Cardiac fibroblast (primary cell): ENCODE results near the gene CALCOCO2.
A peak's percentile ranks its signal among the peaks of the same experiment; 100 is the strongest.

Experiments
- DNase-seq, 2 donors: peaks; one replicate each; pipeline versions ENCODE4 v3.0.0 to v3.0.0-alpha.2; 2010; ENCODE audit warnings: low read depth in 2 of 2
- H3K4me3 ChIP-seq, 2 donors: replicated peaks in 1 of 2; 1 replicate in 1 of 2; 2 replicates in 1 of 2; pipeline ENCODE4 v1.5.1; 2011; ENCODE audit warnings: low read depth in 2 of 2, low read length in 2 of 2, mild to moderate bottlenecking in 2 of 2, moderate library complexity in 1 of 2
- TF ChIP-seq, protein P1 (sequence below): IDR thresholded peaks from one replicate; pipeline ENCODE4 v1.5.1; 2011; ENCODE audit warnings: low read depth, mild to moderate bottlenecking, low read length, inconsistent platforms

CALCOCO2 gene

DNA sequence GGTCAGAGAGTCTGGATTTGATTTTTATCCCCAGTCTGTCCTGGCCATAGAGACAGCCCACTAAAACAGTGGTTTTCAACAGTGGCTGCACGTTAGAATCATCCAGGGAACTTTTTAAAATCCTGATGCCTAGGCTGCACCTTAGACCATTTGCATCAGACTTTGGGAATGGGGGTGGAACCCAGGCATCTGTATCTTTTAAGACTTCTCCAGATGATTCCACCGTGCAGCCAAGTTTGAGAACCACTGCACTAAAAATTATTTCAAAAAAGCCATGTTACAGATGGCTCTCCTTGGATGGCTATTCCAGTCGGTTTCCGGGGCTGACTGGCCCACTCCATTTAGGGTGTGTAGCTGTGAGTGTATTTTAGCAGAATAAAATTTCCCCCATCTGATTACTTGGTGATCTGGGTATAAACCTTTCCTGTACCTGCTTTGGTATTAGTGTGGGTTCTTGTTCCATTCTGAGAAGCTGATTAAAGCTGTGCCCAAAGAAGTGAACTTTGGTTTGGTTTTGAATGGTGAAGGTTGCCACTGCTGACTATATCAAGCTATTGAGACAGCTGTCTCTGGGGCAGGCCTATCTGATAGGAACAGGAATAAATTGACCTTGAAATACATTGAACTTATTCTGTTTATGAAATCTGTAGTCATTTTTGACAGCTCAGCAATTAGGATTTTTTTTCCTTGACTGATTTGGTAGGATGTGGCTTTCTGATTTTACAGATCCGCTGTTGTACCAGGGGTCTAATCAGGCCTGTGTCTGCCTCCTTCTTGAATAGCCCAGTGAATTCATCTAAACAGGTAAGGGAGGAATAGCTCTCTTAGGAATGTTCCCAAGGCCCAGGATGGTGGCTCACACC is 63.0 kb downstream of the CALCOCO2 start:
- no peak for DNase-seq
- peak overlapping the region; percentile 100 for H3K4me3 ChIP-seq

DNA sequence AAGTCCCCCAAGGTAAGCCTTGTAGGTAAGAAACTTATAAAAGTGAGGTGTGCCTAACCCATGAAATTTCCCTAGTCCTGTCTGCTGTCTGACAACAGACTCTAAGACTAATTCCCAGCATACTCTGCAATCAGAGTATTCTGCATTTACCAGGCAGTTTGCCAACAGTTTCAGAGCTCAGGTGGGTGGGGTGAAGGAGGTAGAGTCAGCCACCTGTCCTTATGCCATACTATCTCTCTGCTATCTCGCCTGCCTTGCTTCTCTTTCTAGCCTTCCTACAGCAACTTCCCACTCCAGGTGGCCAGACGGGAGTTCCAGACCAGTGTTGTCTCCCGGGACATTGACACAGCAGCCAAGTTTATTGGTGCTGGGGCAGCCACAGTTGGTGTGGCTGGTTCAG is 64.1 kb downstream of the CALCOCO2 start:
- no peak for DNase-seq
- TF ChIP-seq, protein P1, sequence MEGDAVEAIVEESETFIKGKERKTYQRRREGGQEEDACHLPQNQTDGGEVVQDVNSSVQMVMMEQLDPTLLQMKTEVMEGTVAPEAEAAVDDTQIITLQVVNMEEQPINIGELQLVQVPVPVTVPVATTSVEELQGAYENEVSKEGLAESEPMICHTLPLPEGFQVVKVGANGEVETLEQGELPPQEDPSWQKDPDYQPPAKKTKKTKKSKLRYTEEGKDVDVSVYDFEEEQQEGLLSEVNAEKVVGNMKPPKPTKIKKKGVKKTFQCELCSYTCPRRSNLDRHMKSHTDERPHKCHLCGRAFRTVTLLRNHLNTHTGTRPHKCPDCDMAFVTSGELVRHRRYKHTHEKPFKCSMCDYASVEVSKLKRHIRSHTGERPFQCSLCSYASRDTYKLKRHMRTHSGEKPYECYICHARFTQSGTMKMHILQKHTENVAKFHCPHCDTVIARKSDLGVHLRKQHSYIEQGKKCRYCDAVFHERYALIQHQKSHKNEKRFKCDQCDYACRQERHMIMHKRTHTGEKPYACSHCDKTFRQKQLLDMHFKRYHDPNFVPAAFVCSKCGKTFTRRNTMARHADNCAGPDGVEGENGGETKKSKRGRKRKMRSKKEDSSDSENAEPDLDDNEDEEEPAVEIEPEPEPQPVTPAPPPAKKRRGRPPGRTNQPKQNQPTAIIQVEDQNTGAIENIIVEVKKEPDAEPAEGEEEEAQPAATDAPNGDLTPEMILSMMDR = no peak

More for the DNA sequence above, 63.0 kb downstream of the CALCOCO2 start:
- TF ChIP-seq, protein P1 = no peak

DNA sequence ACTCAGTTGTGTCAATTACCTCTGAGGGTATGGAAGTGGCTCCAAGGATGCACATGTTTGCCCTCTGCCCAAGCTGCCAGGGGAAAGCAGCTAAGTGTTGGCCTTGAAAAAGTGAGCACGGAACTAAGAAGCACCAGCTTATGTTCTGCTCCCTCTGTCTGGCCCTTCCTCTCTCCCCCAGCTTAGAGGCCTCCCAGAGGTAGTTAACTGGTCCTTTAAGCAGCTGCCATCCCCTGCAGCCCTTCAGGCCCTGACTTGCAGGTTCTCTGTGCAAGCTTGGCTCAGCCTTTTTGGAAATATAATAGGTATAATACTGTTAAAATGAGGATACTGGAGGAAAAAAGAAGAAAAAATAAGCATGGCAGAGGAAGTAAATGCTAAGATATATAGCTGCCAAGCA is 70.4 kb downstream of the CALCOCO2 start:
- DNase-seq = no peak
- no peak overlapping the region for H3K4me3 ChIP-seq
- TF ChIP-seq, protein P1 = no peak

More for the DNA sequence above, 64.1 kb downstream of the CALCOCO2 start:
- H3K4me3 ChIP-seq = no peak overlapping the region

DNA sequence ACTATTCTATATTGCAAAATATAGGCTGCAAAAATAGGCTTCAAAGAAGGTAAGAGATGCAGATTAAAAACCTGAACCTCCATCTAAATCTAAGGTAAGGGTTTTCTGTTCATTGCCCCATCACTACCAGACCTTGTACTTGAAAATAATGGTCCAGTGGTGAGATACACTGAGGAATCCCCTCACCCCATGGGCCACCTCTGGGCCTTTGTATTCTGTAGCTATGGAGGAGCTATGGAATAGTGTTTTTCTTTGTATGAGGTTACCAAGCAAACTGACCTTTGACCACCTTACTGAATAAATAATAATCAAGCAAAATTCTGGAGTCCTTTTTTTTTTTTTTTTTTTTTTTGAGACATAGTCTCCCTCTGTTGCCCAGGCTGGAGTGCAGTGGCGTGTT is 72.6 kb downstream of the CALCOCO2 start:
- TF ChIP-seq, protein P1 = no peak
- DNase-seq = no peak
- H3K4me3 ChIP-seq = no peak overlapping the region

DNA sequence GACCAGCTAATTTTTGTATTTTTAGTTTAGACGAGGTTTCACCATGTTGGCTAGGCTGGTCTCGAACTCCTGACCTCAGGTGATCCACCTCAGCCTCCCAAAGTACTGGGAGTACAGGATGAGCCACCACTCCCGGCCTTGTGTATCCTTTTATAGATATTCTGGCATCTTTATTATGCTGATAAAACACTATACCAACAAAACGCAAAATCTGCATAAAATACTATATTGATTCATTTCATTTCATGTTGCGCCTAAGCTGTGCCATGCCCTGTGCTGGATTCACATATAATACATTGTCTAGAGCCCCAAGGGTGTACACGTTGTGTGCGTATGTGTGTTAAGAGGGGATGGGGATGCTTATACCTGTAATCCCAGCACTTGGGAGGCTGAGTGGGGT is 73.6 kb downstream of the CALCOCO2 start:
- no peak for DNase-seq
- TF ChIP-seq, protein P1 = no peak
- no peak overlapping the region for H3K4me3 ChIP-seq

DNA sequence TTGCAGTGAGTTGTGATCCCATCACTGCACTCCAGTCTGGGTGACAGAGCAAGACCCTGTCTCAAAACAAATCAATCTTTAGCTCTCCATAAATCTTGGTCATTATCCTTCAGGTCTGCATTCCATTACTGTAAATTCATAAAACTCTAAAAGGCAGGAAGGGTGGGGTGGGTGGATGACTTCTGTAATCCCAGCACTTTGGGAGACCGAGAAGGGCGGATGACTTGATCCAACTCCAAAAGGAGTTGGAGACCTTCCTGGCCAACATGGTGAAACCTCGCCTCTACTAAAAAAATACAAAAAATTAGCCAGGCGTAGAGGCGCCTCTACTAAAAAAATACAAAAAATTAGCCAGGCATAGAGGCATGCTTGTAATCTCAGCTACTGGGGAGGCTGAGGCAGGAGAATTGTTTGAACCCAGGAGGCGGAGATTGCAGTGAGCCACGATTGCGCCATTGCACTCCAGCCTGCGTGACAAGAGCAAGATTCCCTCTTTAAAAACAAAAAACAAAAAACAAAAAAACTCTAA is 75.2 kb downstream of the CALCOCO2 start:
- TF ChIP-seq, protein P1 = no peak
- no peak overlapping the region for H3K4me3 ChIP-seq
- no peak for DNase-seq
